ENCODE measurements around the gene CCDC57.
"Not testable (repeated sequence)": the region's sequence is repeated elsewhere in the genome, so short reads cannot be mapped to it uniquely, and the experiment has no call there.

Gene CCDC57

GRCh38 chr17:82152556-82153294, 59.9 kb downstream of the CCDC57 start:
- DNase-seq (ENCODE audit: low read depth, low spot score), result no peak

DNA sequence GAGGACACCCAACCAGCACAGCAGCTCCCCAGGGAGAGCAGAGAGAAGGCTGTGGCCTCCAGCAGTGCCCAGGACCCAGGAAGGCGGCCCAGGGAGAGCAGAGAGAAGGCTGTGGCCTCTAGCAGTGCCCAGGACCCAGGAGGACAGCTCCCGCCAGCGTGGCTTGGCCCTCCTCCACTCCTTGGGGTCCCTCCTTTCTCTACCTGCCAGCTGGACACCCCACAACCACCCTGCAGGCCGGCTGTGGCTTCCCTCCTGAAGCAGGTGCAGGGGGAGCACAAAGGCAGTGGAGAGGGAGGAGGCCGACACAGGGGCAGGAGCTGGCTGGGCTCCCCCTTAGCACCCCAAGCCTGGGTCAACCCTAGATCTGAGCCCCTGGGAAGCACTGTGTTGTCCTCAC, 60.5 kb downstream of the CCDC57 start:
- DNase-seq (ENCODE audit: low read depth, low spot score), result no peak

DNA sequence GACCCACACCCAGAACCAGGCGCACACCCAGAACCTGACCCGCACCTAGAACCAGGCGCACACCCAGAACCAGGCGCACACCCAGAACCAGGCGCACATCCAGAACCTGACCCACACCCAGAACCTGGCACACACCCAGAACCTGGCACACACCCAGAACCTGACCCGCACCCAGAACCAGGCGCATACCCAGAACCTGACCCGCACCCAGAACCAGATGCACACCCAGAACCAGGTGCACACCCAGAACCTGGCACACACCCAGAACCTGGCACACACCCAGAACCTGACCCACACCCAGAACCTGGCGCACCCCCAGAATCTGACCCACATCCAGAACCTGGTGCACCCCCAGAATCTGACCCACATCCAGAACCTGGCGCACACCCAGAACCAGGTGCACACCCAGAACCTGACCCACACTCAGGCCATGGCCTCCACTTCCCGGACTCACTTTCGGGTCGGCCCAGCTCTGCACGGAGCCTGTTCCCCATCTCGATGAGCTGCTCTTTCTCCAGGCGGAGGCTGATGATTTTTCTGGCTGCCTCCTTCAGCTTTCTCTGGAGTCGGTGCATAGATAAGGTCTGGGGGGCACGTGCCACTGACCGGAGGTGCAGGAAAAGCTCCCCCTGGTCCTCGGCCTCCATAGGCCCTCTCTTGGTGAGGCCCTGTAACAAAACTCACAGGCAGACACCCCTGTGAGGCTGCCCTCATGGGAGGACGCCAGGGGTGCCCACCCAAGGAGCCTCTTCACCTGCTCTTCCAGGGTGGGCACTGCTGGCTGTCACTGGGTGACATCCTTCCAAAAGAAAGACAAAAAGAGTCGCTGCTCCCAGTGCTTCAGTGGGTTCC, 61.3 kb downstream of the CCDC57 start:
- no peak for DNase-seq (ENCODE audit: low read depth, low spot score)

- DNase-seq (ENCODE audit: low read depth, low spot score), result no peak
Observed at GRCh38 chr17:82149401-82150099, 63.1 kb downstream of the CCDC57 start.

DNA sequence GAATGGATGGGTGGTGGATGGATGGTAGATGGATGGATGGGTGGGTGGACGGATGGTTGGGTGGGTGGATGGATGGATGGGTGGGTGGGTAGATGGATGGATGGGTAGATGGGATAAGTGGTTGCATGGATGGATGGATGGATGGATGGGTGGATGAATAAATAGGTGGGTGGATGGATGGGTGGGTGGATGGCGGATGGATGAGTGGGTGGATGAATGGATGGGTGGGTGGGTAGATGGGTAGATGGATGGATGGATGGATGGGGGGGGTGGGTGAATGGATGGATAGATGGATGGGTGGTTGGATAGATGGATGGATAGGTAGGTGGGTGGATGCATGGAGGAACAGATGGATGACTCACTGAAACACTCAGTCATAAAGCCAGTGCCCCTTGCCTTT, 63.6 kb downstream of the CCDC57 start:
- DNase-seq (ENCODE audit: low read depth, low spot score), result no peak

DNA sequence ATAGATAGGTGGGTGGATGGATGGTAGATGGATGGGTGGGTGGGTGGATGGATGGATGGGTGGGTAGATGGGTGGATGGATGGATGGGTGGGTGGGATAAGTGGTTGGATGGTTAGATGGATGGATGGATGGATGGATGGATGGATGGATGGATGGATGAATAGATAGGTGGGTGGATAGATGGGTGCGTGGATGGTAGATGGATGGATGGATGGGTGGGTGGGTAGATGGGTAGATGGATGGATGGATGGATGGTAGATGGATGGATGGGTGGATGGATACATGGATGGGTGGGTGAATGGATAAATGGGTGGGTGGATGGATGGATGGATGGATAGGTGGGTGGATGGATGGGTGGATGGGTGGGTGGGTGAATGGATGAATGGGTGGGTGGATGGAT, 64.6 kb downstream of the CCDC57 start:
- DNase-seq (ENCODE audit: low read depth, low spot score), result no peak

GRCh38 chr17:82146663-82147654, 65.7 kb downstream of the CCDC57 start:
- no peak for DNase-seq (ENCODE audit: low read depth, low spot score)

GRCh38 chr17:82145550-82146155, 67.0 kb downstream of the CCDC57 start:
- DNase-seq (ENCODE audit: low read depth, low spot score), result no peak

DNA sequence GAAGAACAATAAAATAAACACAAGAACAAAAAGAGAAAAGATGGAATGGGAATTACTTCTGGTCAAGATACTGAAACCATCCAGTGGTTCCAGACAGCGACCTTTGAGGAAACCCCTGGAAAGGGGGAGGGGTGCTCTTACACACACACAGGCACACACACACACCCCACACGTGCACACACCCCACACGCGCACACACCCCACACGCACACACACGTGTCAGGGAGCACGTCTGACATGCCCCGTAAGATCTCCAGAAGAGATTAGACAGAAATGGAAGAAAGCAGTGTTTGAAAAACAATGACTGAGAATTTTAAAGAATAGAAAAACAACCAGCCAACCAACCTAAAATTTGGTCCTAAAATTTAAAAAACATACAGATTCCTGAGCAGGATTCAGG, 69.3 kb downstream of the CCDC57 start:
- DNase-seq (ENCODE audit: low read depth, low spot score), result no peak

DNA sequence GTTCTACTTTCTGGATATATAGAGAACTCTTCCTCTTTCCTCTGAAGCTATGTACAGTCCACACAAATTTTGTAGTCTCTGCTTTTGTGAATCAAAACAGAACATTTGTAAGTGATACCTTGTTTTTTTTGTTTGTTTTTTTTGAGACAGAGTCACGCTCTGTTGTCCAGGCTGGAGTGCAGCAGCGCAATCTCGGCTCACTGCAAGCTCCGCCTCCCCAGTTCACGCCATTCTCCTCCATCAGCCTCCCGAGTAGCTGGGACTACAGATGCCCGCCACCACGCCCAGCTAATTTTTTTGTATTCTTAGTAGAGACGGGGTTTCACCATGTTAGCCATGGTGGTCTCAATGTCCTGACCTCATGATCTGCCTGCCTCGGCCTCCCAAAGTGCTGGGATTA, 72.7 kb downstream of the CCDC57 start:
- DNase-seq (ENCODE audit: low read depth, low spot score), result not testable (repeated sequence)

- no peak for DNase-seq (ENCODE audit: low read depth, low spot score)
Observed at GRCh38 chr17:82138511-82138992, 74.1 kb downstream of the CCDC57 start.

GRCh38 chr17:82134101-82134500, 78.5 kb downstream of the CCDC57 start:
- no peak for DNase-seq (ENCODE audit: low read depth, low spot score)

GRCh38 chr17:82133166-82133953, 79.3 kb downstream of the CCDC57 start:
- not testable (repeated sequence) for DNase-seq (ENCODE audit: low read depth, low spot score)

DNA sequence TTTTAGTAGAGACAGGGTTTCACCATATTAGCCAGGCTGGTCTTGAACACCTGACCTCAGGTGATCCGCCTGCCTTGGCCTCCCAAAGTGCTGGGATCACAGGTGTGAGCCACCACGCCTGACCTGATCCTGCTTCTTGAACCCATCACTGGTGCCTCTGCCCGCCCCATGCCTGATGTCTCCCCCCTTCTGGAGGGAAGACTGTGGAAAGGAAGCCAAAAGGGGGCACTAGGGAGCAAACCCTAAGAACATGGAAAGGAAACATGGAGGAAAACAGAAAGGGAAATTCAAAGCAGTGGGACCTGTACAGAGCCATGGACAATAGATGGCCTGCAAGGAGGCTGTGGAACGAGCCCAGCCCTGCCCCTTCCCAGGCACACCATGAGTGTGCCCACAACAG, 83.5 kb downstream of the CCDC57 start:
- no peak for DNase-seq (ENCODE audit: low read depth, low spot score)

- no peak for DNase-seq (ENCODE audit: low read depth, low spot score)
Observed at GRCh38 chr17:82128287-82128686, 84.4 kb downstream of the CCDC57 start.

DNA sequence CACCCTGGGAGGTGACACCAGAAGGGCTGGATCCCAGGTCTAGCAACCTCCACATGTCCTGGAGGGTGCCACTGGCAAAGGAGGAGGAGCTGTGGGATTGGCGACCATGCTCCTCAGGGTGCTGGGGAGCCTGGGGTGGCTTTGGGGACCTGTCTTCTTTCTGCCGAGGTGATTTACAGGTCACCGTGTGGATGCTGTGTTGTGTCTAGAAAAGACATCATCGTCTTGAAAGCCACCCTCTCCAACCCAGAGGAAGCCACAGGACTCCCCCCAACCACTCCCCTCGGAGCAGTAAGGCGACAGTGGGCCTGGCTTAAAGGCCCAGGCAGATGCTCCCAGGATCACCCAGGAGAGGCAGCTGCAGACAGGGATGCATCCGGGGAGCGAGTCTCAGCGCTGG, 84.9 kb downstream of the CCDC57 start:
- DNase-seq (ENCODE audit: low read depth, low spot score), result no peak

GRCh38 chr17:82127315-82127595, 85.4 kb downstream of the CCDC57 start:
- DNase-seq (ENCODE audit: low read depth, low spot score), result no peak

DNA sequence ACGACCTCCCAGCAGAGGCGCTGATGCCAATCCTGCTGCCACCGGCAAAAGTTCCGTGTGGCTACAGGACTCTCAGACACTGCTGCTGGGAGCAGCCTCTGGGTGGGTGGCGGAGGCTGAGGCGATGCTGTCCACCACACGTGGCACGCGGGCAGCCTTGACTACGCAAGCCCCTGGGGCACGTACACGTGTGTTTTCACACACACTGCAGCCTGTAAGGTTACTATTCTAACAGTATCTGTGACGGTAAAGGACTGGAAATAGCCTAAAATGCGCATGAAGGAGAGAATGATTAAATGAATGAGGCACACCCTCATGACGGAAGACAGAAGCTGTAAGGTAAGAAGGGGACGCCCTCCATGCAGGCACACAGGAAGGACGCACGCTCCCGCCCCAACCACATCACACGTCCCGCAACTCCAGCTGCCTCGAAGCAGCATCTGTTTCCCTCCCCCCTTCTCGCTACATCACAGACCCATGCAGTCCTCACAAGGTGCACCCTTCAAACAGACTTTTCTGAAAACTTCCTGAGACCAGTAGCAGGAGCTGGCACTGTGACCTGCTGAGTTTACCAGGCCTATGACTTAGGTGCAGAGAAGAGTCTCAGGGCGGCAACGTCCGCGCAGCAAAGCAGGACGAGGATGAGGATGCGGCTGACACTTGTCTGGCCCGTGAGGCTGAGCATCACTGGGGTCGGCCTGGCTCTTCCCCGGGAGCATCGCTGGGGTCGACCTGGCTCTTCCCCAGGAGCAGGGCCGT, 85.9 kb downstream of the CCDC57 start:
- DNase-seq (ENCODE audit: low read depth, low spot score), result peak; percentile 37

DNA sequence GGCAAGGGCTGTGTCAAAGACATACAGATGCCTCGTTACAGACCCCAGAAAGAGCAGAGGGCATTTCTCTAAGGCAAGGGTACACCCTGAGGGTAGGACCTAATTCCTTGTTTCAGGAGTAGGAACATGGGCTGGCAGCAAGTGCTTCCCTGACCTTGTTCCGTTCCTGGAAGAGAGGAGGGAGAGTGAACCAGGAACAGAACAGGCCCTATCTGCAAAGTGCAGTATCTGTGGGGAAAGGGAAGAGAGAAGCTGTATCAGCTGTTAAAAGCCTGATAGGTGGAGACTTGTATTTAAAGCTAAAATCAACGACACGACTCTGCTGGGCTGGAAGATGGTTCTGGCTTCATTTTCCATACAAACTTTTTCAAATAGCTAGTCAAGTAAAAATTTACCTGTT, 88.5 kb downstream of the CCDC57 start:
- no peak for DNase-seq (ENCODE audit: low read depth, low spot score)

All from activated naive CD8-positive, alpha-beta T cell treated with anti-CD3 and anti-CD28 coated beads, Interleukin-2, amount 50 U/mL, for 16 hours (primary cell).